GM21825 (cell line): ENCODE measurements around the gene USH1G.
"Not testable (repeated sequence)": the region's sequence is repeated elsewhere in the genome, so short reads cannot be mapped to it uniquely, and the experiment has no call there.

Experiments
- ATAC-seq: cut with Tn5 transposase; IDR thresholded peaks from one replicate; pipeline ENCODE4 v1.9.1; 2021; ENCODE audit warnings: mild to moderate bottlenecking, moderate library complexity; ENCODE audit not compliant: unreplicated experiment

USH1G gene

DNA sequence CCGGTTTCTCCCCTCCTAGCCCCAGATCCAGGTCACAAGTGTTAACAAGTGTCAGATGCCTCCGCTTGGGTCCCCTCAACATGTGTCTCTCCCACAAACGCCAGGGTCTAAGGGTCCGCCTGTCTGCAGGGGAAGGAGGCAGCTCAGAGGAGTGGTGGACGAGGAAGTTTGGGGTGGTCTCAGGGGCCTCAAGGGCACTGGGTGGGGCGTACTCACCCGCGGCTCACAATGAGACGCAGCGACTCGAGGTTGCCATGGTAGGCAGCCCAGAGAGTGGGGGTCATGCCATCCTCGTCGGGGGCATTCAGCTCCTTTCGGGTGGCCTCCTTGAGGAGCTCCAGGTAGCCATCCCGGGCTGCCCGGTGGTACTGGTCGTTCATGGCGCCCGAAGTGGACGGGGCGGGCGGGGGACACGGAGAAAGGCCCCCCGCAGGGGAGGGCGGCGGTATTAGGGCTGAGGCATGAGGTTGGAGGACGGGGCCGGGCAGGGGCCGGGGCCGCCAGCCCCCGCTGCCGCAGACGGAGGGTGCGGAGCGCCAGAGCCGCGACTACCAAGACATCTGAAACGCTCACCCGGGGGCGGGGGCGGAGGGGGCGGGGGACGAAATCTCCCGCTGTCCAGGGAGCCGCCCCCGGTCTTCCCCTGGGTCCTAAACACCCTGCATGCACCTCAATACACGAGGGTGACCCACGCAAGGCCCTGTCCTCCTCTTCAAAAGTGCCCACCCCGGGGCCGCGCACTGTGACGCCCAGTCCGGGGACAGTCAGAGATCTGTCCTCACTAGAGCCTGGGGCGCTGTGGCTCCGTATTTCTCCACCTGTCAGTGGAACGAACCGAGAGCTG lies at the start of gene USH1G:
Gene USH1G, minus strand, starts transcription at position 562 of the 844 bp plus-strand sequence. Its CDS starts 182 bp downstream, at position 380.
- ATAC-seq = no peak

DNA sequence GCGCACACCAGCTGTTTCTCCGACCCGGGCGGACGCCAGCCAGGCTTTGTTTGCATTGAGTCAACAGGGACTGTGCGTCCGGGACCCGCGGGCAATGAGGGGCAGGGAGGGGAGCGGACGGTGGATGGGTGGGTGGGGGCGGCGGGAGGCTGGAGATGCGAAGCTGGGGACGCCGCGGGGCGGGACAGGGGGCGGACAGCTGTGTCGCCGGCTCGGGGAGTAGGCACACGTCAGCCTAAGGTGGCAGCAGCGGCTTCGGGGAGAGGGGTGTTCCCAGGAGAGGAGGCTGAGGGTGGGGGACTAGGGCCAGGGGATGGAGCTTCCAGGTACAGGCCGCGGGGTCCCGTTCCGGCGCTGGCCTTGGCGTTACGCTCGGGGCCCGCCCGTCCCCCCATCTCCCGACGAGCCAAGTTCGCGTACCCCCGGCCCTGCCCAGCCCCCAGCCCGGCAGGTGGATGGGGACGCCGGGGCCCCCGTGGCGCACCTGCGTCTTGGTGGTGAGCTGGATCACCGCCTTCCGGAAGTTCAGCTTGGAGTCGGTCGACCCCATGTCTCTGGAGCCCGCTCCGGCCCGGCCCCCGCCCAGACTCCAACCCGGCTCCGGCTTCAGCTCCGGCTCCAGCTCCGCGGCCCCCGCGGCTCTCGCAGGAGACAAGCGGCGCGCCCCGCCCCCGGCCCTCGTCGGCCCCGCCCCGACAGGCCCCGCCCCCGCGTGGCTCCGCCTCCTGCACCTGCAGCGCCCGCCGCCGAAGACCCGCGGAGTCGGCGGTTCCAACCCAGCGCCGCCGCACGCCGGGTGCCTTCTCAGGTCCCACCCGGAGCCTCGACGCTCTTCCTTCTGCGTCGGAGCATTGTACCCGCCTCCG lies 49.3 kb upstream of the USH1G start, which contains the start of gene HID1:
Gene HID1, minus strand, starts transcription at position 653 of the 866 bp plus-strand sequence. Its CDS starts 103 bp downstream, at position 550.
- ATAC-seq = no peak

DNA sequence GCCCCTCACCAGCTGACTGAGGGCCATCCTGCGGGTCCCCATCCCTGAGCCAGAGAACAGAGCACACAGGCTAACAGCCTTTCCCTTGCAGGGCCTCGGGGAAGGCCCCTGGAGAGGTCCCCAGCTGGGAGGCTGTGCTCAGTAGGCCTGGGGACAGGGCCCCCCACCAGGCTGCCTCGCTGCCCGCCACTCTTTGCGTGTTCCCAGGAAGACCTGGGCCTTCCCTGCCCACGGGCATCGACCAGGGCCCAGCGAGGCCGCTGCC lies 48.7 kb upstream of the USH1G start:
- ATAC-seq = no peak

DNA sequence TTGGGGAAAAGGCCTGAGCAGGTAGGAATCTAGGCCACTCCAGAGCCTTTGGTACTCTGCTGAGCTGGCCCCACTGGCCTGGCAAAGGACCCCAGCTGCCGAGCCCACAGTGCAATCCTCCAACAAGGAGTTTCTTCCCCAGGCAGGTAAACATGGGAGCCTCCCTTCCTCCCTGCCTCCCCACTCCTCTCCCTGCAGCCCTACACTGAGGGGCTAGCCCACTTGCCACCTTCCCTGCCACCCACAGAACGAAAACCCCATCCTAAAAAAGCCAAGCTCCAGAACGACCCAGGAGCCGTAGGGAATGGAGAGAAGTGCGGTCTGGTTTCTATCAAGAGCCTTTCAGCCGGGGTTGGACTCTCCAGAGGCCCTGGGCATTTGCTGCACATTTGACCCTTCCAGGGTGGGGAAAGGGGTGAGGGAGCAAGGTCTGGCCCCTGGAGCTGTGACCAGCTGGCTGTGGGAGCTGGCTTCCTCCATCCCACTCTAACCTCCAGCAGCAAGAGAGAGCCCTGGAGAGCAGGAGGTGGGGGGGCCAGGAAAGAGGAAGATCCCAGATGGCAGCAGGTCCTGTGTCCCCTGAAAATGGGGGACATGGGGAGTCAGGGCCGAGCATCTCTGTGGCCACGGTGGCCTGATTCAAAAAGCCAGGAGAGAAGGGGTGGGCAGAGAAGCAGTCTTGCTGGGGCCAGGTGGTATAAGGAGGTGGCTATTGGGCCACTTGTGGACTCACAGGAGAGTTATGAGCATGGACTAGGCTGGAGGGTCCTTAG lies 48.2 kb upstream of the USH1G start:
- no peak for ATAC-seq

DNA sequence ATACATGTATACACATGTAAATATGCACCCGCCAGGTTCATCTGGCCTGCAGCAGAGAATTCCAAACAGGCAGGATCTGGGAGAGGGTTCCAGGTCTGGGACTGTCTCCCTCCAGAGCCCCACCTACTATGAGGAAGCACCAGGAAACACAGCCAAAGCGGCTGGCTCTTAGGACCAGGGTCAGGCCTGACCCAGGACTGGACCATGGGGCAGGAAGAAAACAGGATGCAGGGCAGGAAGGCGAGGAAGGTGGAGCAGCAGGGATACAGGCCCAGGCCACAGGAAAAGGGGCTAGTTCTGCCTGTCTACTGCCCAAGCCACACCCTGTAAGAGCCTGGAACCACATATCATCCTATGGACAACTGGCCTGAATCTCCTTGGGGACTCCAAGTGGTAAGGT lies 47.3 kb upstream of the USH1G start:
- ATAC-seq = no peak

DNA sequence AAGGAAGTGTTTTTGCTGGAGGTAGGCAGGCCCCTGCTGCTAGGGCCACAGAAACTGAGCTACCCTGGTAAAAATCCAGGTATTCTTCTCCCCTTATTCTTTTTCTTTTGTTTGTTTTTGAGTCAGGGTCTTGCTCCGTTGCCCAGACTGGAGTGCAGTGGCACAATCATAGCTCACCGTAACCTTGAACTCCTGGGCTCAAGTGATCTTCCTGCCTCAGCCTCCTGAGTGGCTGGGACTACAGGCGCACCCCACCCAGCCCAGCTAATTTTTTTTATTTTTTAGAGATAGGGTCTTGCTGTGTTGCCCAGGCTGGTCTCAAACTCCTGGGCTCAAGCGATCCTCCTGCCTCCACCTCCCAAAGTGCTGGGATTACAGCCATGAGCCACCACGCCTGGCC lies 46.4 kb upstream of the USH1G start:
- ATAC-seq = not testable (repeated sequence)

DNA sequence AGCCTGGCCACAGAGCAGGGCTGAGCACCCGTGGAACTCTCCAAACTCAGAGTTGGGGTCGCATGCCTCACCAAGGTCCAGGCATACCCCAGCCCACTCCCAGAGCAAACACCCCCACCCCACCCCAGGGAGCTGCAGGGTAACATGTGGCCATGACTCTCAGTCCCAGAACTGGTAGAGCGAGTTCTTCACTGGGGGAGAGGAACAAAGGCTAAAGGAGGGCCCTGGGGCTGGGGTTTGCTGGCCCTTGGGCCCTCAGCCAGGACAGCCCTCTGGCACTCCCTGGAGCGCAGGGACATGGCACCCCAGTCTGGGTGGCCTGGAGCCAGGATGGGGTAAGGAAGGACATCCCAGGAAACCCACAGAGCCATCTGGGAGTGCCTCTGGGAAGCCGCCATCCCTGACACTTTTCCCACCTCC lies 45.3 kb upstream of the USH1G start:
- no peak for ATAC-seq

DNA sequence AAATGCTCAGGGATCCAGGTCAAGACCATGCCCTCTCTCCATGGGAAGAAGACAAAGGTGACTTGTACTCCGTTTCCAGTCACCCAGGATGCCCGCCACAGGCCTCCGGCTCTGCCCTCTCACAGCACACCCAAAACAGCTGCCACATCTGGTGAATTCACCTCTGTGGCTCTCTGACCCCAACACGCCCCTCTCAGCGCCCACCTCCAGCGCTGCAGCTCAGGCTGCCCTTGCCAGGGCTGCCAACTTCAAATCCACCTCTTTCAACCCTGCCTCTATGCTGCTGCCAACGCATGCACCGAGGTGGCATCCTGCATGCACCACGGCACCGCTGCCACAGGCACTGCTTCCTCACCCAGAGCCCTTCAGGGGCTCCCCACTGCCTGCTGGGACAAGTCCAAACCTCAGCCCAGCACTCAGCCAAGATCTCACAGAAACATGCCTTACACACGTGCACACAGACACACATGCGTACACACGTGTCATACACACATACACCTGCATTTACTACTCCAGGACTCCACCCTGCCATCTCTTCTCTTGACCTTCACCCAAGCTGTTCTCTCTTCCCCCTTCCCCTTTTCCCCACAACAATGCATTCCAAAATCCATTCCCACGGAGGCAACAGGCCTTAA lies 42.0 kb upstream of the USH1G start:
- ATAC-seq = no peak

DNA sequence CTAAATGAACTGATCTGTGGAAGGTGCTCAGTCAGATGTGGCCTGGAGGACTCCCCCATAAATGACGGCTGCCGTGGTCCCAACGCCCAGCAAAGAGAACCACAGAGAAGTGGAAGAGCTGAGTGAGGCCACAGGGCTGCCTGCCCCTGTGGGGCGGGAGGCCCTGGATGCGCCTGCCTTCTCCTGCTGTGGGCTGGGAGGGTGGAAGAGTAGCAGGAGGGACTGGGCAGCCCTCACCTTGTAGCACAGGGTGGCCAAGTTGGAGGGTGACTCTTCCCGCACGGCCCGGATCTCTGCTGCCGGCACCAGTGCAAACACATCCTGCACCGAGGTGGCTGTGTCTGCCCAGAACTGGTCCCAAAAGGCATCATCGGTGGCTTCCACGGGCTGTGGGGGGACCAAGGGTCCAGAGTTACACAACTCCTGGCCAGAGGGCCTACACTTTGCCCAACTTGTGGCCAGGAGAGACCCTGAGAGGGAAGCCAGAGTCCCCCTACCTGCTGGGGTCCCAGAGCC lies 41.2 kb upstream of the USH1G start:
- ATAC-seq = no peak

DNA sequence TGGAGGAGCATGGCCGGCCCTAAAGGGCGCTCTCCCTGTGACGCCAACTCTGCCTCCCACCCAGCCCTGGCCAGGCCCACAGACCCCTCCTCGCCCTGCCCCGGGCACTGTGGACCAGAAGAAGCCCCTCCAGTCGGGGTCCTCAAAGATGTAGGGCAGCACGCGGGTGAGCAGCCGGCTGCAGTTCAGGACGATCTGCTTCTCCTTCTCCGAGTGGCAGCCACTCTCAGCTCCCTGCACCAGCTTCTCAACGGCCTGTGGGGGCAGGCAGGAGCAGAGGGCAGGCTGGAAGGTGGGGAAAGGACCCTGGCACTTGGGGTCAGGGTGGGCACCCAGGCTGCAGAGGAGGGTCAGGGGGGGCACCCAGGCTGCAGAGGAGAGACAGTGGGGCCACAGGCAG lies 40.6 kb upstream of the USH1G start:
- no peak for ATAC-seq

DNA sequence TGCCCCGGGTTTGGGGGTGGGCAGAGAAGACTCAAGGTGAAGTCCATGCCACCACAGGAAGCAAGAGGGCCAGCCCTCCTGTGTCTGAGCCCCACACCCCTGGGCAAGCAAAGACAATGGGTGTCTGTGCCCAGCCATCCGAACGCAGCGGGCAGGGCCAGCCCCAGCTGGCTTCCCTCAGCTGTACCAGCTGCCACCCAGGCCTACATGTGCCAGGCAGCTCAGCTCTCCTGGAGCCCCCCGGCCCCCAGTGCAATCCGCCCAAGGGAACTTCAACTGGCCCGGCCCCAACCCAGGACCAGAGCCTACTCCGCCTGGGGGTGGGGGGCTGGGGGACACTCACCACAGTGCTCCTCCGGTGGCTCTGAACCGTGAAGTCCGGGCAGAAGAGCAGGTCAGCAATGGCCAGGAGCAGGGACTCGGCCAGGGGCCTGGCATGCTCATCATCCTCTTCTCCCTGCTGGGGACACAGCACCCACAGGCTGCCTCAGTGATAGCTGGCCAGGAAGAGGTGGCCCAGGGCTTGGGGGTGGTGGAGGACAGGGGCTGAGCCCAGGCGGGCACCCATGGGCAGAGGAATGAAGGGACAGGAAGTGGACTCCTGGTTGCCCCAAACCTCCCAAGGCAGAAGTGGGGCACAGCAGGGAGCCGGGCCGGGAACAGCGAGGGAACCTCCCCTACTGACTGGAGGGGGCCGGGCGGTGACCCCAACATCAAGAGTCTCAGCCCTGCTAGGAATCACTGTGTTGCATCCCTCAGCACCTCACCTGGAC lies 39.8 kb upstream of the USH1G start:
- no peak for ATAC-seq

DNA sequence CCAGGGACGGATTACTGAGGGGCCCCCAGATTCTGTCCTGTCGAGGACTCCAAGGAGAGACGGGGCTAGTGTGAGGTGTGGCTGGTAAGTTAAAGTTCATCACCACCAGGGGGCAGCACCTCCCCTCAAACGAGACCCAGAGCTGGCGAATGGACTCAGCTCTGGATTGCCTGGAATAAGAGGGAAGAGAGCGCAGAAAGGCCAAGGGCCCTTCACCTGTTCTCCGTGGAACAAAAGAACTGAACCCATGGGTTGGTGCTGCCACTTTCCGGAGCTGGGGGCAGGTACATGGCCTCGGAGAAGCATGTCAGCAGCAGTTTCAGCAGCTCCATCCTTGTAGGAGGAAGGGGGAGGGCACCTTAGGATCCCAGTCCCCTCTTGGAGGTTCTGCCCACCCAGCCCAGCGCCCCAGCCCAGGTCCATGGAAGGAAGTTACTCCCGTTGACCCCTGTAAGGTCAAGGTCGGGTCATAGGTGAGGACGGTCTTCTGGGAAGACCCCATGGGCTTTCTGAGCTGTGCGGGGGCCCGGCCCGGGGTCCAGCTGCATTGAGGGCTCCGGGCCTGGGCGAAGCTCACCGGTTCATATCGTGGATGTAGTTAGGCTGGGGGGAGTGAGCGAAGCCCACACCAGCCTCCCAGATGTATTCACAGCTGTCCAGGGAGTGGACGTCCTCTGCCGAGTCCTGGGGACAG lies 38.7 kb upstream of the USH1G start:
- no peak for ATAC-seq

DNA sequence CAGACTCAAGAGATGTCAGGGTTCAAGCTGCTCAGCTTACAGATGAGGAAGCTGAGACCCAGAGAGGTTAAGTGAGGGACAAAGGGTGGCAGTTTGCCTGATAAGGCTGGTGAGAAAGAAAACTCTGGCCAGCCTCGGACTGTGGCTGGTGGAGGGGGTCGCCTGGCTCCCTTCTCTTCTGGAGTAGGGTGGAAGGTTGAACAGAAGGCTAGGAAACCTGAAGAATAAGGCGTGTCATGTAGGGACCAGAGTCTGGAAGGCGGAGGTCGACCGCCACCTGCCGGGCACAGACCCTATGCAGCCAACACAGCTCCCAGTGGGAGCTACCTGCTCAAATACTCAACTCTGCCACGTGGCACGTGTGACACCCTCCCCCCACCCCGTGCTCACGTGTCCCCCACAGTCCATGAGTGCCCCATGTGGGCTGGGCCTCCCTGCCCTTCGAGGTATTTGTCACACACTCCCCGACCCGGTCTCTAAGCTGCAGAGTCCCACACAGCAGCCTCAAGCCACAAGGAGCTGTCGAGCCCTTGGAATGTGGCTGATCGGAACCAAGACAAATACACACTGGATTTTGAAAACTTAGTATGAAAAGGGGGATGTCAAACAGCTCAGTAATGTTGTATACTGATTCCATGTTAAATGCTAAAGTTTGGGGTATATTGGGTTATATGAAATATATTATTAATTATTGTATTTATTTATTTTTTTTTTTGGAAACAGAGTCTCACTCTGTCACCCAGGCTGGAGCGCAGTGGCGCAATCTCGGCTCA lies 37.7 kb upstream of the USH1G start:
- ATAC-seq = no peak

DNA sequence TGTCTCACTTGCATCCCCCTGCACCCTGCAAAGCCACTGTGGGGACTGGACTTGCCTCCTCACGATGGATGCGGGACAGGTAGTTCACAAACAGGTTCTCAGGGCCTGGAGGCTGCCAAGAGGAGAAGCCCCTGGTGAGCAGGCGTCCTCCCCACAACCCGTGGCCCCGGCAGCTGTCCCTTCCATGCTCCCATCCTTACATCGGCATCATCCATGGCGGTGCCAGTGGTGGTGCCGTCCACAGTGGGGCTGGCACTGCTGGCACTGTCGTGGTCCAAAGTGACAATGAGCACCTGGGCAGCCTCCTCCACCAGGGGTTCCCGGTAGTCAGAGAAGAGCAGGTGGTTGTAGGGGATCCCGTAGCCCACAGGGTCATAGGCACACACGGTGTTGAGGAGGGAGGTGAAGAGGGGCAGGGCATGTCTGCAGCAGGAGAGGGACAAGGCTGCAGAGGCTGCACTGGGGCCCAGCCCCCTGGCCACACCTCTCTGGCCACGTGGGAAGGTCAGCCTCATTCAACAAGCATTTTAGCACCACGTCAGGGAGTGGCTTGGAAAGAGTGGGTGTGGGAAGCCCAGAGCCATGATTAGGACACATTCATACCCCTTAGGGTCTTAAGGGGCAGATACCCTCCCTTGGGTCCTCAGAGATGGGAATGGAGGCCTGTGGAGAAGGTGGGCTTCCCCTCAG lies 36.9 kb upstream of the USH1G start:
- no peak for ATAC-seq

DNA sequence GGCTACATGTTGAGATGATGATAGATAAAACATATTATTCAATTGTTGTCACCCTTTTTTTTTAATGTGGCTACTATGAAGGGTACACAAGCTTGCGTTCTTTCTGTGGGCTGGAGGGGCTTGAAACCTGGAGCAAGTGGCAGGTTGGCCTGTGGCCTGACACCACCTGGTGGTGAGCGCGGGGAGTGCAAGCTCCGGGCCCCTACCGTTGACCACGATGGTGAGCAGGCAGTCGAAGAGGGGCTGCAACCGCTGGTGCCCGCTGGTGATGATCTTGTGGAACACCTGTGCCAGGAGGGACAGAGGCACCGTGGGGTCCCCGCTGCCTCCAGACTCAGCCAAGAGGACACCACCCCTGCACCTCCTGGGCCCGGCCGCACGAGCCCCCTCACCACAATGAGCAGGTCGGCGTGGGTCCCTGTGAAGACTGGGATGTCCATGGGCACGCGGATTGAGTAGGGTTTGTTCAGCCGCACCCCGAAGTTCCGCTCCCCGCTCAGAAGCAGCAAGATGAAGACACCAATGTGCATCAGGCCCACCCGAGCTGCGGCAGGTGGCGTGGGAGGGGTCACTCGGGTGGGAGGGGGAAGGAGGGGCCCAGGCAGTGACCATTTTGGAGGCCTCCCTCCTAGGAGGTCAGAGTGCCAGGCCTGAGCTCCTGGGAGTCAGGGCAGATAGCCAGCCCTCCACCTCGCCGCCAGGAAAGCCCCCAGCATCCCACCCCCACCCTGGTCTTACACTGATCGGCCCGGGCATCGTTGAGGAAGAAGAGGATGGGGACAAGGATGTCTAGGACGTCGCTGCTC lies 35.1 kb upstream of the USH1G start:
- no peak for ATAC-seq

DNA sequence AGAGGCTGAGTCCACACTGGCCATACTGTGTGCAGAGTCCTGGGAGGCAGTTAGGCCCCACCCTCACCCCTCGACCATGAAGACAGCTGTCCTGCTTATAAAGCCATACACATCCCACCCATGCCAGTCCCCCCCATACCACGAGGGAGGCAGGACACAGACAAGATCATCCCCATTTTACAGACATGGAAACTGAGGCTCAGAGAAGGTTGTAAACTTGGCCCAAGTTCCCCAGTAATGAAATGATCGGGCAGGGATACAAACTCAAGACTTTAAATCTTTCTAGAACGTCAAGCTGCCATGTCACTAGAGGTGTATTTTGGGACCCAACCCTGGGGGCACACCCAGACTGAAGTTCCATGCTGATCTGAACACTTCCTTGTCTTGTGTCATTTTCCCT lies 33.0 kb upstream of the USH1G start:
- no peak for ATAC-seq
